ENCODE results near the gene AQR. TPM values are rescaled to one million over a fixed set of nuclear protein-coding genes. Genes with fewer than 3 reads are reported as not detected.

The AQR gene
- total RNA-seq, 1 experiment from 2014 or later, result 54.4 TPM

- H2BK5ac ChIP-seq (ENCODE audit: insufficient read length, low read length), result no peak overlapping the region
- H3K14ac ChIP-seq (ENCODE audit: insufficient read depth, low read length), result no peak overlapping the region
- Mint-ChIP-seq H3K4me3 (no peak overlapping the region), H3K4me1 (peaks cover 13 to 22% of the 10 kb centered on the region in 2 experiments), H3K36me3 (ENCODE audit: insufficient read depth in 1 of 3, low read depth in 3 of 3) (peaks cover 4 to 17% (median 13%) of the 10 kb centered on the region in 3 experiments; a peak in 6 of 7 replicates), H3K27me3 (ENCODE audit: low read depth) (no peaks in the 10 kb centered on the region), H3K27ac (peak overlapping the region in 1 of 3 experiments; percentile 48; a peak in 2 of 7 replicates), H3K9me3 (no peaks in the 10 kb centered on the region)
- no peak overlapping the region for H2BK120ac ChIP-seq (ENCODE audit: low read depth, low read length, poor library complexity, severe bottlenecking)
- no peak overlapping the region for H4K8ac ChIP-seq (replicated peaks; ENCODE audit: insufficient read length, low read depth, low read length)
- no peak overlapping the region for H4K91ac ChIP-seq (ENCODE audit: insufficient read length, low read depth, low read length)
- H3K9me3 ChIP-seq (ENCODE audit: control insufficient read depth, low read depth, low read length), result no peaks in the 10 kb centered on the region
- no peak overlapping the region for H3K4me2 ChIP-seq (ENCODE audit: insufficient read depth, insufficient read length, low read length)
- no peak overlapping the region for H2BK15ac ChIP-seq (ENCODE audit: low read depth, low read length)
- H3K27me3 ChIP-seq (ENCODE audit: insufficient read depth, low read length), result no peaks in the 10 kb centered on the region
- H2BK12ac ChIP-seq (ENCODE audit: insufficient read length, low read depth, low read length), result no peak overlapping the region
- no peaks in the 10 kb centered on the region for H3K4me1 ChIP-seq (ENCODE audit: insufficient read depth, low read length)
- no peak overlapping the region for H3K9ac ChIP-seq (ENCODE audit: extremely low read depth, insufficient read length, low read length)
- no peak overlapping the region for H3T11ph ChIP-seq (ENCODE audit: low read length)
- no peak overlapping the region for H3K27ac ChIP-seq (ENCODE audit: insufficient read length, low read depth, low read length)
- no peak overlapping the region for H2BK20ac ChIP-seq (ENCODE audit: low read depth, low read length, poor library complexity, severe bottlenecking)
- no peak overlapping the region for H4K5ac ChIP-seq (ENCODE audit: insufficient read length, low read depth, low read length)
- no peaks in the 10 kb centered on the region for H3K79me1 ChIP-seq (ENCODE audit: insufficient read depth, low read depth, low read length, poor library complexity, severe bottlenecking)
- H3K23me2 ChIP-seq (ENCODE audit: insufficient read length, low read depth, low read length, poor library complexity, severe bottlenecking), result no peaks in the 10 kb centered on the region
- WGBS (ENCODE audit: extremely low coverage, insufficient read length, low lambda C conversion rate), result no CpG with 5 or more reads among the region's 2 CpGs
- no peak for TF ChIP-seq CTCF (conservative IDR thresholded peaks at IDR 0.05)
- H3K79me2 ChIP-seq (ENCODE audit: insufficient read depth, low read length), result no peaks in the 10 kb centered on the region
- no peak overlapping the region for H3K4ac ChIP-seq (ENCODE audit: low read depth, low read length)
- no peak overlapping the region for H3K18ac ChIP-seq (ENCODE audit: insufficient read length, low read depth, low read length)
- no peak overlapping the region for H3K56ac ChIP-seq (ENCODE audit: insufficient read length, low read depth, low read length)
- DNase-seq, result no peak
- H3K23ac ChIP-seq (ENCODE audit: insufficient read length, low read depth, low read length), result no peak overlapping the region
- H2AK5ac ChIP-seq (ENCODE audit: insufficient read length, low read length), result no peak overlapping the region
- no peaks in the 10 kb centered on the region for H4K20me1 ChIP-seq (ENCODE audit: control insufficient read depth, insufficient read depth, insufficient read length)
- no peak overlapping the region for H2AFZ ChIP-seq (ENCODE audit: low read length)
Measured at GRCh38 chr15:34976073-34976472, 6.5 kb upstream of the AQR start.
